Amniotic stem cell (primary cell): ENCODE data around the gene SLC4A8.
"Not testable (repeated sequence)": the region's sequence is repeated elsewhere in the genome, so short reads cannot be mapped to it uniquely, and the experiment has no call there.

Experiments used
- DNase-seq: peaks from one replicate; lab custom pipeline; 2025; lab: John Stamatoyannopoulos, UW

The SLC4A8 gene

GRCh38 chr12:51480978-51481377 is 56.3 kb downstream of the SLC4A8 start:
- no peak for DNase-seq

GRCh38 chr12:51482929-51483697 is 58.5 kb downstream of the SLC4A8 start:
- DNase-seq: no peak

DNA sequence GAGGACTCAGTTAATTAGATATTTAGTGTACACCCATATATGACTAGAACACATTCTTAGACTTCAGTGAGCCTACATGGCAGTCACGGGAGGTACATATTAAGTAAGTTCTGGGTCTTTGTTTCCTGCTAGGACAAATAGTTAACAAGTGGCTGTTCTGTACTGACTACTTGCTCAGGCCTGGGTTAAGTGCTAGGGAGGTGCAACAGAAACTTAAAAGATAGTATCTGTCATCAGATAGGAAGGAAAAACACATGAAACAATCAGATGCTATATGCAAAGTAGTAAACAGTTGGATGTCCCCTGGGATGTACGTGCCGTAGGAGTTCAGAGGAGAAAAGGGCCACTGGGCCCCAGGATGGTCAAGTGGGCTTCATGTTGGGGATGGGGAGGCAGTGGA is 59.5 kb downstream of the SLC4A8 start:
- no peak for DNase-seq

DNA sequence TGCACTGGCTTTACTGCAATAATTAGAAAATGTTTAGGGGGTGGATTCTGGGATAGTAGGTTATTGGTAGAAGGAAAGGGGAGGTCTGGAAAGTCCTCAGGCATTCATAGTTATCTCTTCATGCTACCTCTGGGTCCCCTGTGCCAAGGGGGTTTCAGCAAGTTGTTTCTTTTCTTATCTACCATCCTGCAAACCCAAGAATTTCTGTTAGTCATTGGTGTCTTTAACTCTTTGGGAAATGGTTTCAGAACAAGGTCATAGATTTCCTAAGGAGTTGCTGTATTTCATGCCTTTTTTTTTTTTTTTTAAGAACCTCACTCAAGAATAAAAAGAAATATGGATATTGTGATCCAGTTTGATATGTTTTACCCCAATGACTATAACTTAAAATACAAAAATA is 63.6 kb downstream of the SLC4A8 start:
- no peak for DNase-seq

DNA sequence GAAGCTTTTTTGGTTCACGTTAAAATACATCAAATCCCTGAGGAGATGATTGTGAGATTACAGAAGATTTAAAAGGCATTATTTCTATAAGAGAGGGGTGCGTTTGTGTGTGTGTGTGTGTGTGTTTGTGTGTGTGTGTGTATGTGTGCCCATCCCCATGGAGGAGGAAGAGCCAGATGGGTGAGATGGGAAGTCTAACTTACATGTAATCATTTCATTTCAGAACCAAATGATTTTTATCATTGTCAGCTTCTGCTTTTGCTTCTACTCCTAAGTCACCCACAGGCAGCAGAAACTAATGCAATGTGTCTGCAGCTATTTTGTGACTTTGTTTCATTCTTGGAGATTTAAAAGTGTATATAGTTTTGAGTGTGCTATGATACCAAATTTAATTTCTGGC is 68.7 kb downstream of the SLC4A8 start:
- DNase-seq: no peak

GRCh38 chr12:51496895-51497294 is 72.3 kb downstream of the SLC4A8 start:
- no peak for DNase-seq

GRCh38 chr12:51504851-51505250 is 80.2 kb downstream of the SLC4A8 start:
- no peak for DNase-seq

DNA sequence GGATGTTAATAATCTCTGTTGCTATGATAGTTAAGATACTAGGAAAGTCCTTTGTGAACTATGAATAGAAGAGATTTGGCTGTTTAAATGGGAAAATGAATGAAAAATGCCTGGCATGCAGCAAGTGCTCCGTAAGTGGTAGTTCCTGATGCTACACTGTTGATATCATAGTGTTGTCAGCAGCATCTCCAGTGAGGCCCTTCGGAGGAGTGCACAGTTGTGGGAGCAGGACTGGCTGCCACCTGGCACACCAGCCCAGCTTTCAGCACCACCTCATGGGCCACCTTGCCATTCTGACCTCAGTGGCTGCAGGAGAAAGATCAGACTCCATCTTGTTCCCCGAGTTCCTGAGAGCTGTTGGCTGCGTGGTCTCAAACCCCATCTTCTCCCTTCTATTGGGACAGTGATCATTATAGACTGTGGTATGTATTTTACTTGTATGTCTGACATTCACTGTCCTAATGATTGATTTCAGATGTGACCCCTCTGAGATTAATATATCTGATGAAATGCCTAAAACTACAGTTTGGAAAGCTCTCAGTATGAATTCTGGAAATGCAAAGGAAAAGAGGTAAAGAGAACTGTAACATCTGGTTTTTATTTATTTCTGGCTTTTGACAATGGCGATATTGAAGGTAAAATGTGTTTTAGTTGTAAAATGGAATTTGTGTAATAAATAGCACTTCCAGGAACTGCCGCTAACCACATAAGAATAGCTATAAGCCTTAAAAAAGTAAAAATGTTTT is 80.9 kb downstream of the SLC4A8 start:
- no peak for DNase-seq

GRCh38 chr12:51507178-51507577 is 82.5 kb downstream of the SLC4A8 start:
- no peak for DNase-seq

DNA sequence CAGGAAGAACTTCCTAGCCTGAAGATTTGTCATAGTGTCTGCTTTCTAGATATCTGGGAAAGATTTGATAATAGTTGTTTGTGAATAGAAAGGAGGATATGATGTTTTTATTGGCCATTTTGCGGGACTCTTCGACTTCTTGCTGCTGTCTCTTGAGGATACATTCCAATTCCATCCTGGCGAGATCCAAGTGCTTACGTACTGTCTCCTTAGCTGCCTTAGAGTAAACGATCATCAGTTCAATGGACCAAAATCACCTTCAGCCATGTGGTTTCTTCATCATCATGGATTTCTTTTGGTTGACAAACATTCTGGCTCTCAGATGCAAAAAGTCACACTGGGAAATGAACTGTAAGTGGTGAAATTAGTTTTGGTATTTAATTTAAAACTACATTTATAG is 83.7 kb downstream of the SLC4A8 start:
- no peak for DNase-seq

DNA sequence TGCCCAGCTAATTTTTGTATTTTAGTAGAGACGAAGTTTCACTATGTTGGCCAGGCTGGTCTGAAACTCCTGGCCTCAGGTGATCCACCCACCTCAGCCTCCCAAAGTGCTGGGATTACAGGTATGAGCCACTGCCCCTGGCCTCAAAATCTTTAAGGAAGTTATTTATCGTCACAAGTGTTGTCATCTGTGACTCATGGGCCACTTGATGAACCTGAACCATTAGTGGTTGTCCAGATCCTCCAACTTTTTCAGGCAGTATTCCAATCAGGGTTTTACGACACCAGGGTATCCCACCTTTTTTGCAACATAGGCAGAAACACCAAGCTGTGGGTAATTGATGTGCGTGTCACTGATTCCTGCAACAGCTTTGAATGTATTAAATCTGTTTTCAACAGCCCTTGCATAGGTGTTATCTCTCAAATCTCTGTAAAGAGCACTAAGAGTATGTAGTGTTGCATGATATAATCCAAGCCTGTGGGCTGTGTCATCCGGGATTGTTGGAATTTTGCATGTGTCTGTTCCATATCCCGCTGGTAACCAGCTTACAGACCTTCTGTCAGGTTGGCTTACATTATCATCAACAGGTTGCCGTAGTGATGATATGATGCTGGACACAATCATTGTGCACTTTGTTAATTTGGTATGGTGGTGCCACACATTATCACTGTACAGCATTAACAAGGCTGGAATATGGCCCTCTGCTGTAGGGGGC is 87.1 kb downstream of the SLC4A8 start:
- DNase-seq: no peak

GRCh38 chr12:51512438-51512837 is 87.8 kb downstream of the SLC4A8 start:
- no peak for DNase-seq

GRCh38 chr12:51515037-51515436 is 90.4 kb downstream of the SLC4A8 start:
- not testable (repeated sequence) for DNase-seq

- DNase-seq: no peak
Observed at GRCh38 chr12:51517316-51517715, 92.7 kb downstream of the SLC4A8 start.

GRCh38 chr12:51517800-51518199 is 93.2 kb downstream of the SLC4A8 start:
- DNase-seq: no peak

DNA sequence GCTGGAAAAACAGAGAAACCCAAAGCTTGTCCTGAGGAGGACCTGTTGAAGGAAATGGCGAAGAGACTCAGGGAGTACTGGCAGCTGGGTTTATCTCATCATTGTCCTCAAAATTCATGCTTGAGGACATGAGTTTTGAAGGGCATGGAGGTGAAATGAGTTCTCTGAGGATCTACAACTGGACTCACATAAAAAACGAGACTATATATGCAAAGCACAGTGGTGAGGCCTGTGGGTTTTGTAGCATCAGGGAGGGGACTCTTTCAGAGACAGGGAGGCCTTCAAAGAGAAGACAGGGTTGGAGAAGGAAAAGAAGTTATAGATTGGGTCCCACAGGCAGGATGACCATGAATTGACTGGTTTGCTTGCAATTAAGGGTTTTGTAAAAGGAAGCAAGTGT is 95.1 kb downstream of the SLC4A8 start:
- no peak for DNase-seq

GRCh38 chr12:51520576-51521325 is 96.1 kb downstream of the SLC4A8 start:
- DNase-seq: no peak

- DNase-seq: no peak
Observed at GRCh38 chr12:51521554-51522276, 97.1 kb downstream of the SLC4A8 start.

DNA sequence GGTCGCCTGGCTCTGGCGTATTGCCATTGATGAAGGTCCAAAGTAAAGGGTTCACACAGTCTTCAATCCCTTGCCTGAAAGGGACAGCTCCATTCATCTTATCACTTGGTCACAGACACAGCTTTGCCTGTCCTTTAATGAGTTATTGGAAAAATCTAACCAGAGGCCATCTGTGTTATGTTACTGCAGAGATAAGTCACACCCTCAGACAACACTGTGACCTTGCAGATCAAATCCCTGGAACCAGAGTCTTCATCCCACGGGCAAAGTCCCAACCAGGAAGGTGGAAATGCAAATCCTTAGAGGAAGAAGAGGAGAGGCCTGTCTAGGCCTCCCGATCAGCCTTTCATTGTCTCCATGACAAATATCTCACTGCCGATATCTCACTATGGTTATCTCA is 98.1 kb downstream of the SLC4A8 start:
- DNase-seq: no peak

DNA sequence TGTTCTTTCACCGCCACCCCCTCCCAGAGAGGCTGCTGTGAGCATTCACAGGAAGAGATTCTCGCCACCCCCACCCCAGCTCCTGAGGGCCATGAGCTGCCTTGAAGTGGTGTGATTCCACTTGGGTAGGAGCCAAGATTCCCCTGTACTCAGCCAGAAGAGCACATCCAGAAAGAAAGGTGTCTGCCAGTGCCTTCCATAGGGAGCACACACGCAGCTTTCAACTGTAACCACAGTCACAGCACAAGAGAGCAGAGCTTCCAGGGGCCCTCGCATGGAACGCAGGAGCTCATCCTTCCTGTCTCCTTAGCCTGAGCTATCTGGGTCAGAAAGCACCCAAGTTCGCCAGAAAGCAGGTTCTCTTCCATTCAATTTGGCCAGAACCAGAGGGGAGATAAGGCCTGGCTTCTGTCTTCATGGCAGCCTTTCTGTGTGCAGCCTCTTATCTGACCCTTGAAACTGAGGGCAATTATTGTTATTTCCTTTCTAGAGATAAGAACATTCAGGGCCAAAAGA is 99.8 kb downstream of the SLC4A8 start:
- DNase-seq: no peak

- DNase-seq: no peak
Observed at GRCh38 chr12:51525518-51525917, 100.9 kb downstream of the SLC4A8 start.
